IPS DF 6.9 (cell line): ENCODE measurements around the gene ZNF133.

Experiments used
- DNase-seq: peaks from one replicate; pipeline ENCODE4 v3.0.0-alpha.2; 2013; ENCODE audit warnings: low read depth, low spot score
- H3K27ac ChIP-seq: one replicate; pipeline ENCODE4 v1.5.1; 2013; ENCODE audit warnings: low read length, control low read depth
- H3K27me3 ChIP-seq: 2 replicates; pipeline ENCODE4 v1.6.1; 2013; ENCODE audit warnings: mild to moderate bottlenecking, low read length; ENCODE audit not compliant: control insufficient read depth, insufficient read depth
- H3K36me3 ChIP-seq: 2 replicates; pipeline ENCODE4 v1.6.1; 2013; ENCODE audit warnings: low read length; ENCODE audit not compliant: control insufficient read depth, insufficient read depth
- H3K4me1 ChIP-seq: 2 replicates; pipeline ENCODE4 v1.6.1; 2013; ENCODE audit warnings: low read length; ENCODE audit not compliant: control insufficient read depth, insufficient read depth
- H3K4me3 ChIP-seq: 2 replicates; pipeline ENCODE4 v1.5.1; 2013; ENCODE audit warnings: mild to moderate bottlenecking, low read length
- H3K9me3 ChIP-seq: 2 replicates; pipeline ENCODE4 v1.6.1; 2013; ENCODE audit warnings: low read length, inconsistent platforms; ENCODE audit not compliant: control insufficient read depth, insufficient read depth
- WGBS: extraction: QIAGEN DNeasy Blood & Tissue Kit; methylation state at CpG from one replicate; pipeline ENCODE4 v1.1.7; 2013; ENCODE audit warnings: mixed read lengths, missing lambda C conversion rate; ENCODE audit not compliant: insufficient read length, insufficient coverage; 5-methylcytosine and 5-hydroxymethylcytosine counted together

Gene ZNF133

DNA sequence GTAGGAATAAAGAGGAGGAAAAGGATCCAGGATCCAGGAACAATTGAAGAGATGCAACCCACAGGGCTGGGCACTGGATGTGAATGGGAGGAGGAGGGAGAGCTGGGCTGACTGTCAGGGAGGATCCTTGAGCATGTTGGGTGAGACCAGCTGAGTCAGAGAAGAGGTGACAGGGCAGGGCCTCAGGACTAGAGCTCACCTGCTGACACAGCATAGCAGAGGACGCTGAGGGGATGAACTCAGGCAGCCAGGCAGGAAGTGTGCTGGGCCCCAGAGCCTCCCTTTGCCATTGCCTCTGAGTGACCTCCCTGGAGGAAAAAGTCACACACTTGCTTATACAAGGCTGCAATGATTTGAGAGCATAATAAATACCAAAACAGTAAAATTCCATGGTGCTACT lies 72.3 kb downstream of the ZNF133 start:
- WGBS = no CpG with 5 or more reads among the region's 1 CpG
- H3K9me3 ChIP-seq = no peaks in the 10 kb centered on the region
- H3K27me3 ChIP-seq = no peaks in the 10 kb centered on the region
- DNase-seq = no peak
- no peaks in the 10 kb centered on the region for H3K4me1 ChIP-seq
- no peaks in the 10 kb centered on the region for H3K36me3 ChIP-seq
- no peak overlapping the region for H3K27ac ChIP-seq
- no peak overlapping the region for H3K4me3 ChIP-seq

DNA sequence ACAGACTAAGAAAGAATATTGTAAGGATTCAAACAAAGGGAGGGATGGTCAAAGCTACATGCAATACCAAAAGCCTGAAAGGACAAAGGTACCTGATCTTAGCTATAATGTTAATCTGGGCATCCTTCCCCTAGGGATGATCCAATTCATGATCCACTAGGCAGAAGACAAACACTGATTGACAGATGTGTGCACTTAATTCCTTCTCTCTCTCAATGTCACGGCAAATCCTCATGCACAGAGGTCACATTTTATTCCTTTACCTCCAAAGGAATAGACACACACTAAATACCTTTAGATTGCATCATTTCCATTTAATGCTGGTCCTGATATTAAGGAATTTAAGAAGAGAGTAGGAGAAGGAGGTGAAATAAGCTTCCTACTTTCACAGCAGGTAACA lies 73.4 kb downstream of the ZNF133 start:
- no CpG with 5 or more reads among the region's 1 CpG for WGBS
- no peak for DNase-seq
- Histone ChIP-seq H3K36me3 (no peaks in the 10 kb centered on the region), H3K27me3 (no peaks in the 10 kb centered on the region), H3K27ac (no peak overlapping the region), H3K4me3 (no peak overlapping the region), H3K9me3 (no peaks in the 10 kb centered on the region), H3K4me1 (no peaks in the 10 kb centered on the region)

DNA sequence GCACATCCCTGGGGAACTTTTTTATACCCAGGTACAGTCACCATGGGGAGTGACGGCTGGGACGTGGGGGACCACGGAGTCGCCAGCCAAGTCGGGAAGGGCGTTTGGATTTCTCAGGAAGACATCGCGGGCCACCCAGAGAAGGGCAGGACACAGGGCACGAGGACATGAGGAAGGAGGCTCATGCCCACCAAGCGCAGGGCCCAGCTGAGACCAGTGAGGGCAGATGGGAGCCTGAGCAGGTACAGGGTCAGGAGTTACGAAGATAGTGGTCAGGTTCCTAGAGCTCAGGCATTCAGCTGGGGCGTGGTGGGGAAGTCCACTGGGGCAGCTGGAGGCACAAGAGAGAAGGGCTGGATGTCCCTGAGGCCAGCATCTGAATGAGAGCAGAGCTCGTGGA lies 74.6 kb downstream of the ZNF133 start:
- no peak for DNase-seq
- WGBS = no CpG with 5 or more reads among the region's 13 CpGs
- Histone ChIP-seq H3K9me3 (no peaks in the 10 kb centered on the region), H3K27me3 (no peaks in the 10 kb centered on the region), H3K4me1 (no peaks in the 10 kb centered on the region), H3K36me3 (no peaks in the 10 kb centered on the region), H3K27ac (no peak overlapping the region), H3K4me3 (no peak overlapping the region)

DNA sequence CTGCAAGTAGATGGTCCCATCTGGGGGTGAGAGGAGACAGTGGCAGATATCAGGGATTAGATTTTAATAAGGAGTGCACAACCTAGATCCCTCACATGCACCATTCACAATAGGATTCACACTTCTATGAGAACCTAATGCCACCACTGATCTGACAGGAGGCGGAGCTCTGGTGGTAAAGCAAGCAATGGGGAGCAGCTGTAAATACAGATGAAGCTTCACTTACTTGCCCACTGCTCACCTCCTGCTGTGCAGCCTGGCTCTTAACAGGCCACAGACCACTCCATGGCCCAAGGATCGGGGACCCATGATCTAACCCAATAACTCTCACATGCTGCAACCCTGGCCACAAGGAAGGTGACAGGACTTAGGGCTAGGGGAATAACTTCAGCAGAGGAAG lies 75.4 kb downstream of the ZNF133 start:
- no peak overlapping the region for H3K4me3 ChIP-seq
- H3K27me3 ChIP-seq = no peaks in the 10 kb centered on the region
- no peak for DNase-seq
- no peaks in the 10 kb centered on the region for H3K4me1 ChIP-seq
- WGBS = no CpG with 5 or more reads among the region's 2 CpGs
- no peaks in the 10 kb centered on the region for H3K36me3 ChIP-seq
- no peaks in the 10 kb centered on the region for H3K9me3 ChIP-seq
- no peak overlapping the region for H3K27ac ChIP-seq

DNA sequence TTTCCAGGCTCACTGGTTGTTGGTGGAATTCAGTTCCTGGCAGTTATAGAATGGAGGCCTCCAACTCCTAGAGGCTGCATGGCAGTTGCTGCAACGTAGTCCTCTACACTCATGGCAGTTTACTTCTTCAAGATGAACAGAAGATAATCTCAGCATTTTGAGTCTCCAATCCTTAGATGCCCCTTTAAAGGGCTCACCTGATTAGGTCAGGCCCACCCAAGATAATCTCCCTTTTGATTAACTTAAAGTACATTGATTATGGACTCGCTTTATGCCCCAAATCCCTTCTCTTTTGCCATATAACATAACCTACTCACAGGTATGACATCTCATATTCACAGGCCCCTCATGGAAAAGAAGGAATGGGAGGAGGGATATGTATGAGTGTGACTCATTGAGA lies 76.4 kb downstream of the ZNF133 start:
- Histone ChIP-seq H3K9me3 (no peaks in the 10 kb centered on the region), H3K4me1 (no peaks in the 10 kb centered on the region), H3K4me3 (no peak overlapping the region), H3K36me3 (no peaks in the 10 kb centered on the region), H3K27me3 (no peaks in the 10 kb centered on the region), H3K27ac (no peak overlapping the region)
- no CpG with 5 or more reads among the region's 2 CpGs for WGBS
- no peak for DNase-seq
